Tibial artery (tissue), 4 donors: Measurements from ENCODE around the gene CDC123.

Experiments
- DNase-seq, 2 donors: peaks; one replicate each; pipeline ENCODE4 v3.0.0-alpha.2; 2019
- H3K27ac ChIP-seq, 2 donors: fragments of 200-600 bp; sonication (generic) in 1 of 2; 1 replicate in 1 of 2; 2 replicates in 1 of 2; pipeline ENCODE4 v1.5.1; 2018 to 2019; ENCODE audit warnings: mild to moderate bottlenecking in 1 of 2
- H3K27me3 ChIP-seq, 2 donors: fragments of 200-600 bp; sonication (generic) in 1 of 2; one replicate each; pipeline versions ENCODE4 v1.5.1 to v1.6.0; 2016 to 2019
- H3K36me3 ChIP-seq, 3 donors: fragments of 200-600 bp; sonication (generic) in 2 of 3; one replicate each; pipeline ENCODE4 v1.5.1; 2016 to 2019; ENCODE audit warnings: mild to moderate bottlenecking in 2 of 3
- H3K4me1 ChIP-seq, 4 donors: fragments of 200-600 bp; sonication (generic) in 2 of 4; 1 replicate in 3 of 4; 2 replicates in 1 of 4; pipeline ENCODE4 v1.5.1; 2016 to 2019
- H3K4me3 ChIP-seq, 2 donors: fragments of 200-600 bp; sonication (generic) in 1 of 2; 1 replicate in 1 of 2; 2 replicates in 1 of 2; pipeline ENCODE4 v1.5.1; 2018 to 2019; ENCODE audit warnings: mild to moderate bottlenecking in 2 of 2
- H3K9me3 ChIP-seq, 3 donors: fragments of 200-600 bp; sonication (generic) in 1 of 3; one replicate each; pipeline ENCODE4 v1.5.1; 2016 to 2019
- intact Hi-C: fragments of 100-400 bp; cut with DNase I; formaldehyde crosslinking; loops from one replicate; pipeline ENCODE4 v1.15.0; 2023; ENCODE audit warnings: low total_unique reads
- TF ChIP-seq, protein P1 (sequence below), 2 experiments: fragments of 200-600 bp in 1 of 2; fragments of 450-650 bp in 1 of 2; IDR thresholded peaks; one replicate each; pipeline ENCODE4 v1.5.1; 2017 to 2019; ENCODE audit warnings: antibody characterized with exemption in 2 of 2, mild to moderate bottlenecking in 1 of 2, moderate library complexity in 1 of 2

CDC123 gene

DNA sequence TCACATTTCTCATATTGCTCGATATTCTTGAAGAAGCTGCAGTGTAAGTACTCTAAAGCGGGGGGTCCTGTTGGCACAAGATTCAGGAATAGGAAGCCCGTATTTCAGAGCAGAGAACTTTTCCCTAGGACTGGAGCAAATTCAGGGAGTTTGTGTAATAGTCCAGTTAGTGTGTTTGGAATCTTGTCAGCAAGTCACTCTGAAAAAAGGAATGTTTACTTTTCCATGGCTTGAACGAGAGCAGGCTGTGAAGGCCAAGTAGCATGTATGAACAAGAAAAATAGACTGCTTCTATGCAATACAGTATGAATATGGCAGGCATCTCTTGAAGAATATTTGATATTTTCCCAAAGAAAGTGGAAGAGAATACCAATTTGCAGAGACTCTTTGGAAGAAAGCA, 39.8 kb downstream of the CDC123 start:
- intact Hi-C loops: no loop called here
- H3K27me3 ChIP-seq: no peaks in the 10 kb centered on the region

DNA sequence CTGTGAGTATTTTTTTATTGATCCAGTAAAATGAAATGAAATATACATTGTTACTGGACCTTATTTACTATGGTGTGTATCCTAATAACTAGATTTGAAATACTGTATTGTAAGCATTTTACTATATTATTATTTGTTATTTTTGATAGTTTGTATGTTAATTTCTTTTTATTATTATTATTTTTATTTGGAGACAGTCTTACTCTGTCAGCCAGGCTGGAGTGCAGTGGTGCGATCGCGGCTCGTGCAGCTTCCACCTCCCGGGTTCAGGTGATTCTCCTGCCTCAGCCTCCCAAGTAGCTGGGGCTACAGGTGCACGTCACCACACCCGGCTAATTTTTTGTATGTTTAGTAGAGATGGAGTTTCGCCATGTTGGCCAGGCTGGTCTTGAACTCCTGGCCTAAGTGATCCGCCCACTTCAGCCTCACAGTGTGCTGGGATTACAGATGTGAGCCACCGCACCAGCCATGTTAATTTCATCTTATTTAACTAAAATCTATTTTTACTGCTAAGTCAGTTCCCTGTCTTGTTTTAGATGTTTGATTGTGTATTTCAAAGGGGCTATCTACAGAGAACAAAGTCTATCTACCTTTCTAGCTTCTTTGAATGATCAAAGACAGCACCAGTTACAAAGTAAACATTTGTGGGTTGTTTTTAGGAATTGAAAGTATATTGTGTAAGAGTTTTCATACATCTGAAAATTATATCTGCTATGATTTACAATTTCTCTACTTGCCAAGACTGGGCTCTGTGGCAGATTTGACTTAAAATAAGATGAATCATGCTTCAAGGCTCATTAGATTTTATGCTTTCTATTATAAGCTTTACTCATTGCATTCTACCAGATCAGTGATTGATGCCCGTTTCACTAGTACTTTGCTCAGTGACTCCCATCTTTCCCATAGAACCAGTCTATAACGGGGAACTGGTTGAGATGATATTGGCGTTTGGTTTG, 41.6 kb downstream of the CDC123 start:
- peak overlapping the region in 1 of 2 donors; percentile 70 for H3K27ac ChIP-seq
- H3K36me3 ChIP-seq: peaks cover 0 to 34% (median 20%) of the 10 kb centered on the region in 3 donors

More for the DNA sequence above, 39.8 kb downstream of the CDC123 start:
- DNase-seq: no peak
- H3K27ac ChIP-seq: peak overlapping the region; percentile 43 to 70
- H3K36me3 ChIP-seq: peaks cover 0 to 51% (median 34%) of the 10 kb centered on the region in 3 donors
- H3K9me3 ChIP-seq: no peaks in the 10 kb centered on the region
- TF ChIP-seq, protein P1, sequence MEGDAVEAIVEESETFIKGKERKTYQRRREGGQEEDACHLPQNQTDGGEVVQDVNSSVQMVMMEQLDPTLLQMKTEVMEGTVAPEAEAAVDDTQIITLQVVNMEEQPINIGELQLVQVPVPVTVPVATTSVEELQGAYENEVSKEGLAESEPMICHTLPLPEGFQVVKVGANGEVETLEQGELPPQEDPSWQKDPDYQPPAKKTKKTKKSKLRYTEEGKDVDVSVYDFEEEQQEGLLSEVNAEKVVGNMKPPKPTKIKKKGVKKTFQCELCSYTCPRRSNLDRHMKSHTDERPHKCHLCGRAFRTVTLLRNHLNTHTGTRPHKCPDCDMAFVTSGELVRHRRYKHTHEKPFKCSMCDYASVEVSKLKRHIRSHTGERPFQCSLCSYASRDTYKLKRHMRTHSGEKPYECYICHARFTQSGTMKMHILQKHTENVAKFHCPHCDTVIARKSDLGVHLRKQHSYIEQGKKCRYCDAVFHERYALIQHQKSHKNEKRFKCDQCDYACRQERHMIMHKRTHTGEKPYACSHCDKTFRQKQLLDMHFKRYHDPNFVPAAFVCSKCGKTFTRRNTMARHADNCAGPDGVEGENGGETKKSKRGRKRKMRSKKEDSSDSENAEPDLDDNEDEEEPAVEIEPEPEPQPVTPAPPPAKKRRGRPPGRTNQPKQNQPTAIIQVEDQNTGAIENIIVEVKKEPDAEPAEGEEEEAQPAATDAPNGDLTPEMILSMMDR (IDR thresholded peaks at IDR 0.05): no peak
- peak overlapping the region in 1 of 2 donors; percentile 6 for H3K4me3 ChIP-seq
- peaks cover 0 to 33% (median 10%) of the 10 kb centered on the region in 4 donors for H3K4me1 ChIP-seq

DNA sequence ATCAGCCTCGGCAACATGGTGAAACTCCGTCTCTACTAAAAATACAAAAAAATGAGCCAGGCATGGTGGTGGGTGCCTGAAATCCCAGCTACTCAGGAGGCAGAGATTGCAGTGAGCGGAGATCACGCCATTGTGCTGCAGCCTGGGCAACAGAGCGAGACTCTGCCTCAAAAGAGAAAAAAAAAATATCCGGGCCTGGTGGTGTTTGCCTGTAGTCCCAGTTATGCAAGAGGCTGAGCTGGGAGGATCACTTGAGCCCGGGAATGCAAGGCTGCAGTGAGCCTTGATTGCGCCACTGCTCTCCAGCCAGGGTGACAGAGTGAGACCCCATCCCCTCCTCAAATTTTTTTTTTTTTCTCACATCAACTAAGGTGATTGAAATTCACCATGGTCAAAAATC, 42.8 kb downstream of the CDC123 start:
- peaks cover 0 to 32% (median 18%) of the 10 kb centered on the region in 3 donors for H3K36me3 ChIP-seq
- intact Hi-C loops: no loop called here
- no peaks in the 10 kb centered on the region for H3K27me3 ChIP-seq
- H3K4me3 ChIP-seq: no peak overlapping the region
- peaks cover 0 to 52% (median 14%) of the 10 kb centered on the region in 4 donors for H3K4me1 ChIP-seq
- H3K27ac ChIP-seq: no peak overlapping the region
- DNase-seq: no peak
- TF ChIP-seq, protein P1 (IDR thresholded peaks at IDR 0.05): no peak
- no peaks in the 10 kb centered on the region for H3K9me3 ChIP-seq

More for the DNA sequence above, 41.6 kb downstream of the CDC123 start:
- intact Hi-C loops: no loop called here
- Histone ChIP-seq H3K9me3 (no peaks in the 10 kb centered on the region), H3K4me1 (peaks cover 0 to 50% (median 14%) of the 10 kb centered on the region in 4 donors), H3K27me3 (no peaks in the 10 kb centered on the region), H3K4me3 (no peak overlapping the region)
- TF ChIP-seq, protein P1 (IDR thresholded peaks at IDR 0.05): no peak
- no peak for DNase-seq

DNA sequence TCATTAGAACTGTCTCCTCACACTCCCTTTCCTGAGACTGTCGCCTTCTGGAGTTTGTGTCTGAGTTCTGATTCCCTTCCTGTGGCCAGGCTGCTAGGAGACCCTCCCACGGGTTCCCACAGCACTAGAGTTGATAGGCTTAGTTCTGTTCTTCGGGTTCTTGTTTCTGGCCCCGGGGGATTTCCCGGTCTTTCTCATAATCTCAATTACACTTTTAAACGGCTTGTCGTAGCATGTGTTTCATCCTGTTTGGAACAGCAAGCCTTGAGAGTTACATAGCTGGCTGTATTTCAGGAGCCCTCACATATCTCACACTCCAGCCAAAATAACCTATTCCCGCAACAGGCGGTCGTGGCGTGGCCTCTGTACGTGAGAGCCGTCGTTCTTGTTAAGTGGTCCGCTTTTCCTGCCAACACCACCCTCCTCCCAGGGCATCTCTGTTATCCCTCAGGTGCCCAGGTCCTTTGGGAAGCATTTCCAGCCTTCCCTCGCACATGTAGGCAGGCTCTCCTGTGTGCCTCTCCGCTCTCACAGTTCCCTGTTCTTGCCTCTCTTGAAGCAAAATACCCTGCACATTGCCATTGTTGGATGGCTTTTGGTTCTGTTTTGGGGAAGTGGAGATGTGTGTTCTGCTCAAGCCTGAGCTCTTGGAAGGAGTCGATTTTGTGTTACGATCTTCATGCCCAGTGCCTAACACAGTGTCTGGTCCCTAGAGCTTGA, 46.0 kb downstream of the CDC123 start:
- H3K27ac ChIP-seq: peak overlapping the region; percentile 65
- intact Hi-C loops: no loop called here
- DNase-seq: no peak

More for the DNA sequence above, 46.0 kb downstream of the CDC123 start:
- Histone ChIP-seq H3K4me3 (peak overlapping the region; percentile 14 to 33), H3K9me3 (no peaks in the 10 kb centered on the region), H3K27me3 (no peaks in the 10 kb centered on the region), H3K4me1 (peaks cover 0 to 23% (median 8%) of the 10 kb centered on the region in 4 donors), H3K36me3 (peaks cover 12 to 54% (median 49%) of the 10 kb centered on the region in 3 donors)
- TF ChIP-seq, protein P1 (IDR thresholded peaks at IDR 0.05): no peak
